ENCODE results near the gene WWOX. TPM values are rescaled to one million over a fixed set of nuclear protein-coding genes. Genes with fewer than 3 reads are reported as not detected.

WWOX gene
- total and polyA plus RNA-seq, 2 experiments from 2014 or later = 22.1 to 123 TPM

DNA sequence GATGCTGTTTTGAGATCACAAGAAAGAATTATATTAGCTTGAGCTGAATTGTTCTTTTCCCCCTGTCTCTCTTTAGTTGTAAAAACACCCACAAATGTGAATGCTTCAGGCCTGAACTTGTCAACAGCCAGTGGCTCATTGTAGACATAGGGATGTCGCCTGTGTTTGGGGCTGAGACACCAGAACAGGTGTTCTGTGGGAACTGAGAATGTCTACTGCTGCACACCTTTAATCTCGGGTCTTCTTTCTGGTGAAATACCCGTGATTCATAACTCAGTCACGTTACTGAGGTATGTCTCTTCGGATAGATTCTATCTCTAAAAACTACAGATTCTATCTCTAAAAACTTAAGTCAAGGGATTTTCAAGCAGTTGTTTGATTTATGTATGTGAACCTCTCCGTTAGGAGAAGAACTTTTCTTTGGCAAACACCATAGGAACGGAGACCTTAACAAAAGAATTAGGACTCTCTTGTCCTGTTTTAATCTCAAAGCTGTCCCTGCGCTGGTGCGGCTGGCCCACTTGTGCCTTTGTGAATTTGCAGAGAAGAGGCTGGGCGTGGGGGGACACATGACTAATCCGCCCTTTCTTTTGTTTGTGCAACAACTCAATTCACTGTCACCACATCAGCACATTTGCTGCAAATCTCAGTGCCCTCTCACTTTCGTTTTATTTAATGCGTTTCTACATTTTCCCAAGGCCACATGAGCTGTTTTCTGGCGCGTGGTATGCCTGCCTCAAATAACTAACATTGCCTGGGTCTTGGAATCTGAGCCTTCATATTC is 858.1 kb downstream of the WWOX start:
- Histone ChIP-seq H3K27ac (no peak overlapping the region), H3K4me3 (no peak overlapping the region), H3K4me1 (ENCODE audit: low read depth) (no peaks in the 10 kb centered on the region), H3K36me3 (no peaks in the 10 kb centered on the region), H3K27me3 (no peaks in the 10 kb centered on the region), H3K9me3 (ENCODE audit: low read depth) (no peaks in the 10 kb centered on the region)
- TF ChIP-seq, protein P1, sequence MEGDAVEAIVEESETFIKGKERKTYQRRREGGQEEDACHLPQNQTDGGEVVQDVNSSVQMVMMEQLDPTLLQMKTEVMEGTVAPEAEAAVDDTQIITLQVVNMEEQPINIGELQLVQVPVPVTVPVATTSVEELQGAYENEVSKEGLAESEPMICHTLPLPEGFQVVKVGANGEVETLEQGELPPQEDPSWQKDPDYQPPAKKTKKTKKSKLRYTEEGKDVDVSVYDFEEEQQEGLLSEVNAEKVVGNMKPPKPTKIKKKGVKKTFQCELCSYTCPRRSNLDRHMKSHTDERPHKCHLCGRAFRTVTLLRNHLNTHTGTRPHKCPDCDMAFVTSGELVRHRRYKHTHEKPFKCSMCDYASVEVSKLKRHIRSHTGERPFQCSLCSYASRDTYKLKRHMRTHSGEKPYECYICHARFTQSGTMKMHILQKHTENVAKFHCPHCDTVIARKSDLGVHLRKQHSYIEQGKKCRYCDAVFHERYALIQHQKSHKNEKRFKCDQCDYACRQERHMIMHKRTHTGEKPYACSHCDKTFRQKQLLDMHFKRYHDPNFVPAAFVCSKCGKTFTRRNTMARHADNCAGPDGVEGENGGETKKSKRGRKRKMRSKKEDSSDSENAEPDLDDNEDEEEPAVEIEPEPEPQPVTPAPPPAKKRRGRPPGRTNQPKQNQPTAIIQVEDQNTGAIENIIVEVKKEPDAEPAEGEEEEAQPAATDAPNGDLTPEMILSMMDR (IDR thresholded peaks at IDR 0.05; ENCODE audit: low read depth, low read length) = no peak
- no peak for DNase-seq (ENCODE audit: low read depth in 1 of 2, low spot score in 1 of 2)

GRCh38 chr16:78961464-78961863 is 862.0 kb downstream of the WWOX start:
- H3K4me3 ChIP-seq = no peak overlapping the region
- DNase-seq (ENCODE audit: low read depth in 1 of 2, low spot score in 1 of 2) = no peak
- no peak overlapping the region for H3K27ac ChIP-seq
- no peaks in the 10 kb centered on the region for H3K27me3 ChIP-seq
- TF ChIP-seq, protein P1 (IDR thresholded peaks at IDR 0.05; ENCODE audit: low read depth, low read length) = no peak
- no peaks in the 10 kb centered on the region for H3K4me1 ChIP-seq (ENCODE audit: low read depth)
- no peaks in the 10 kb centered on the region for H3K9me3 ChIP-seq (ENCODE audit: low read depth)
- no peaks in the 10 kb centered on the region for H3K36me3 ChIP-seq

GRCh38 chr16:78962457-78962929 is 863.0 kb downstream of the WWOX start:
- H3K27ac ChIP-seq = no peak overlapping the region
- TF ChIP-seq, protein P1 (IDR thresholded peaks at IDR 0.05; ENCODE audit: low read depth, low read length) = no peak

GRCh38 chr16:78967948-78968347 is 868.5 kb downstream of the WWOX start:
- TF ChIP-seq, protein P1 (IDR thresholded peaks at IDR 0.05; ENCODE audit: low read depth, low read length) = no peak
- Histone ChIP-seq H3K27me3 (no peaks in the 10 kb centered on the region), H3K9me3 (ENCODE audit: low read depth) (no peaks in the 10 kb centered on the region), H3K36me3 (no peaks in the 10 kb centered on the region), H3K27ac (no peak overlapping the region), H3K4me3 (no peak overlapping the region), H3K4me1 (ENCODE audit: low read depth) (peaks cover 6% of the 10 kb centered on the region)
- no peak for DNase-seq (ENCODE audit: low read depth in 1 of 2, low spot score in 1 of 2)

More at GRCh38 chr16:78962457-78962929, 863.0 kb downstream of the WWOX start:
- H3K27me3 ChIP-seq = no peaks in the 10 kb centered on the region
- H3K4me1 ChIP-seq (ENCODE audit: low read depth) = no peaks in the 10 kb centered on the region
- no peaks in the 10 kb centered on the region for H3K9me3 ChIP-seq (ENCODE audit: low read depth)
- no peak for DNase-seq (ENCODE audit: low read depth in 1 of 2, low spot score in 1 of 2)
- no peak overlapping the region for H3K4me3 ChIP-seq
- no peaks in the 10 kb centered on the region for H3K36me3 ChIP-seq

- TF ChIP-seq, protein P1 (IDR thresholded peaks at IDR 0.05; ENCODE audit: low read depth, low read length) = no peak
- Histone ChIP-seq H3K4me3 (no peak overlapping the region), H3K4me1 (ENCODE audit: low read depth) (peaks cover 6% of the 10 kb centered on the region), H3K27ac (no peak overlapping the region), H3K9me3 (ENCODE audit: low read depth) (no peaks in the 10 kb centered on the region), H3K27me3 (no peaks in the 10 kb centered on the region), H3K36me3 (no peaks in the 10 kb centered on the region)
- no peak for DNase-seq (ENCODE audit: low read depth in 1 of 2, low spot score in 1 of 2)
These were observed 870.3 kb downstream of the WWOX start for GRCh38 chr16:78969721-78970120.
